IMR-90 (cell line): ENCODE results near the gene LRRC4. TPM values are rescaled to one million over a fixed set of nuclear protein-coding genes. Genes with fewer than 3 reads are reported as not detected.

ENCODE experiments used
- ATAC-seq: fragments of 200-7000 bp; cut with Tn5 transposase; 2 replicates; pipeline ENCODE4 v1.9.1; 2020; ENCODE audit warnings: low read depth, mild to moderate bottlenecking, moderate library complexity
- BruUV-seq: library from RNA; stranded (reverse); fragments of 400-500 nt; replicated peaks from 2 replicates; lab custom pipeline; 2021; lab: Mats Ljungman, UMichigan
- CTCF ChIA-PET: fragments of 300-600 bp; formaldehyde crosslinking; extraction: SDS; loops from one replicate; lab custom pipeline; 2021; ENCODE audit warnings: antibody characterized with exemption; lab: Yijun Ruan, JAX
- POLR2A ChIA-PET: fragments of 300-600 bp; sonication (Branson Sonifier 250); formaldehyde crosslinking; loops from one replicate; lab custom pipeline; 2022; ENCODE audit warnings: antibody characterized with exemption; ENCODE audit not compliant: unreplicated experiment; lab: Charles Lee
- DNase-seq: peaks from one replicate; pipeline ENCODE4 v3.0.0; 2013
- H2AFZ ChIP-seq: replicated peaks from 2 replicates; pipeline ENCODE3; 2013; ENCODE audit warnings: low read length, mild to moderate bottlenecking; ENCODE audit not compliant: poor library complexity
- H2AK5ac ChIP-seq: 2 replicates; pipeline ENCODE4 v1.6.1; 2013; ENCODE audit warnings: low read depth, low read length, inconsistent platforms
- H2AK9ac ChIP-seq: replicated peaks from 2 replicates; pipeline ENCODE3; 2013; ENCODE audit warnings: mild to moderate bottlenecking, low read depth, low read length, moderate library complexity; ENCODE audit not compliant: poor library complexity
- H2BK120ac ChIP-seq: 2 replicates; pipeline ENCODE4 v1.6.1; 2013; ENCODE audit warnings: low read depth, low read length, inconsistent platforms
- H2BK15ac ChIP-seq: 3 replicates; pipeline ENCODE4 v1.6.1; 2013; ENCODE audit warnings: low read depth, low read length, inconsistent platforms
- H2BK20ac ChIP-seq: 2 replicates; pipeline ENCODE4 v1.6.1; 2013; ENCODE audit warnings: low read depth, mild to moderate bottlenecking, inconsistent platforms, low read length, moderate library complexity
- H2BK5ac ChIP-seq: 2 replicates; pipeline ENCODE4 v1.6.1; 2013; ENCODE audit warnings: mild to moderate bottlenecking, low read depth, low read length, inconsistent platforms; ENCODE audit not compliant: poor library complexity, severe bottlenecking
- H3K14ac ChIP-seq: replicated peaks from 2 replicates; pipeline ENCODE4 v1.6.1; 2013; ENCODE audit warnings: low read depth, low read length, inconsistent platforms
- H3K18ac ChIP-seq: 2 replicates; pipeline ENCODE4 v1.6.1; 2013; ENCODE audit warnings: low read depth, low read length, control low read depth
- H3K23ac ChIP-seq: 2 replicates; pipeline ENCODE4 v1.6.1; 2013; ENCODE audit warnings: low read depth, low read length, inconsistent platforms
- H3K27ac ChIP-seq: 2 replicates; pipeline ENCODE4 v1.5.1; 2013; ENCODE audit warnings: mild to moderate bottlenecking, control low read depth, low read length; ENCODE audit not compliant: insufficient read depth
- H3K27me3 ChIP-seq: 2 replicates; pipeline ENCODE4 v1.6.1; 2013; ENCODE audit warnings: low read length; ENCODE audit not compliant: control insufficient read depth, insufficient read depth
- H3K36me3 ChIP-seq: 2 replicates; pipeline ENCODE4 v1.6.1; 2013; ENCODE audit warnings: low read length, mixed read lengths; ENCODE audit not compliant: control insufficient read depth, insufficient read depth
- H3K4ac ChIP-seq: 2 replicates; pipeline ENCODE4 v1.6.1; 2013; ENCODE audit warnings: low read depth, low read length, inconsistent platforms
- H3K4me1 ChIP-seq: 2 replicates; pipeline ENCODE4 v1.6.1; 2013; ENCODE audit warnings: low read length, mixed read lengths; ENCODE audit not compliant: control insufficient read depth, insufficient read depth
- H3K4me2 ChIP-seq: 2 replicates; pipeline ENCODE4 v1.6.1; 2013; ENCODE audit warnings: low read depth, mild to moderate bottlenecking, control low read depth, low read length, moderate library complexity
- H3K4me3 ChIP-seq: 2 replicates; pipeline ENCODE4 v1.5.1; 2013; ENCODE audit warnings: low read depth, mild to moderate bottlenecking, control low read depth, low read length, moderate library complexity; ENCODE audit not compliant: insufficient read depth
- H3K56ac ChIP-seq: 2 replicates; pipeline ENCODE4 v1.6.1; 2013; ENCODE audit warnings: low read length, inconsistent platforms; ENCODE audit not compliant: insufficient read depth; ENCODE audit errors: extremely low read depth
- H3K79me1 ChIP-seq, 2 experiments: 2 replicates each; pipeline ENCODE4 v1.6.1; 2013; ENCODE audit warnings: low read length in 2 of 2, inconsistent platforms in 1 of 2, low read depth in 1 of 2
- H3K9ac ChIP-seq: 2 replicates; pipeline ENCODE4 v1.6.1; 2013; ENCODE audit warnings: low read depth, low read length, control low read depth
- H3K9me1 ChIP-seq: 2 replicates; pipeline ENCODE4 v1.6.1; 2013; ENCODE audit warnings: low read length, inconsistent platforms; ENCODE audit not compliant: insufficient read depth
- H3K9me3 ChIP-seq: 2 replicates; pipeline ENCODE4 v1.6.1; 2013; ENCODE audit warnings: low read length; ENCODE audit not compliant: control insufficient read depth, insufficient read depth
- H4K20me1 ChIP-seq: 2 replicates; pipeline ENCODE4 v1.6.1; 2013; ENCODE audit warnings: low read length, inconsistent platforms; ENCODE audit not compliant: insufficient read depth
- H4K5ac ChIP-seq: 2 replicates; pipeline ENCODE4 v1.6.1; 2013; ENCODE audit warnings: mild to moderate bottlenecking, low read depth, low read length, control low read depth
- H4K8ac ChIP-seq, 2 experiments: 2 replicates each; pipeline ENCODE4 v1.6.1; 2013; ENCODE audit warnings: low read depth in 2 of 2, low read length in 2 of 2, control low read depth in 1 of 2, inconsistent platforms in 1 of 2
- H4K91ac ChIP-seq: 2 replicates; pipeline ENCODE4 v1.6.1; 2013; ENCODE audit warnings: low read depth, low read length, inconsistent platforms; ENCODE audit not compliant: insufficient read depth
- CEBPB ChIP-seq: IDR thresholded peaks from 2 replicates; pipeline ENCODE4 v1.6.1; 2012; ENCODE audit warnings: low read depth, low read length, improper control_type of control experiment
- MAFK ChIP-seq: IDR thresholded peaks from 2 replicates; pipeline ENCODE4 v1.6.1; 2012; ENCODE audit warnings: low read depth, low read length, improper control_type of control experiment
- RAD21 ChIP-seq: IDR thresholded peaks from 2 replicates; pipeline ENCODE4 v1.6.1; 2012; ENCODE audit warnings: low read length, improper control_type of control experiment
- SMC3 ChIP-seq: fragments of 150-350 bp; IDR thresholded peaks from 2 replicates; pipeline ENCODE4 v1.6.1; 2016; ENCODE audit warnings: low read depth, mild to moderate bottlenecking, antibody characterized with exemption, low read length, moderate library complexity
- WGBS, 2 experiments: methylation state at CpG; one replicate each; pipeline versions ENCODE4 v1.1.5 to v1.1.7; 2013; ENCODE audit warnings: missing lambda C conversion rate in 2 of 2; ENCODE audit not compliant: insufficient read length in 1 of 2; ENCODE audit errors: extremely low coverage in 2 of 2; 5-methylcytosine and 5-hydroxymethylcytosine counted together
- dilution Hi-C: fragments of 300-500 bp; cut with HindIII; formaldehyde crosslinking; loops from one replicate; pipeline ENCODE4 v1.14.3; 2018; ENCODE audit warnings: low sequenced_read_pairs; ENCODE audit not compliant: unreplicated experiment
- in situ Hi-C: fragments of 300-500 bp; cut with MboI; formaldehyde crosslinking; loops from 3 replicates; pipeline ENCODE4 v1.14.3; 2019; ENCODE audit warnings: low sequenced_read_pairs, inconsistent platforms, mixed read lengths
- intact Hi-C: fragments of 100-400 bp; cut with micrococcal nuclease; formaldehyde crosslinking; loops from 2 replicates; pipeline ENCODE4 v1.10.0; 2022
- polyA plus RNA-seq, 3 experiments: library from polyadenylated mRNA; depleted of rRNA; stranded (reverse); fragments of >200 nt; gene quantifications; 2 replicates each; pipeline ENCODE4 v1.2.3, GENCODE V29; 2012; ENCODE audit warnings: low replicate concordance in 1 of 3
- total RNA-seq: library from RNA; depleted of rRNA; stranded (reverse); fragments of >200 nt; gene quantifications from 2 replicates; pipeline ENCODE4 v1.2.3, GENCODE V29; 2012
- TF ChIP-seq, protein P1 (sequence below): conservative IDR thresholded peaks from 2 replicates; pipeline ENCODE4 v1.5.1; 2012; ENCODE audit warnings: mild to moderate bottlenecking, low read depth, low read length, improper control_type of control experiment

LRRC4 gene
- total and polyA plus RNA-seq, 2 of the 4 experiments (the other 2 are of a cell fraction), result 0.54 to 0.55 TPM

- Histone ChIP-seq H3K18ac (no peak overlapping the region), H2BK120ac (no peak overlapping the region), H2BK5ac (no peak overlapping the region), H2BK20ac (no peak overlapping the region), H3K9me1 (peaks cover 17% of the 10 kb centered on the region), H2BK15ac (no peak overlapping the region), H3K27ac (no peak overlapping the region), H3K4me1 (peaks cover 5% of the 10 kb centered on the region; the same call in 1 of the 2 replicates), H4K91ac (no peak overlapping the region), H3K9ac (no peak overlapping the region), H2AK9ac (no peak overlapping the region), H2AFZ (no peak overlapping the region), H3K27me3 (no peaks in the 10 kb centered on the region), H4K5ac (no peak overlapping the region), H4K8ac (no peak overlapping the region), H3K56ac (no peak overlapping the region), H4K20me1 (peaks cover 33% of the 10 kb centered on the region), H3K79me1 (peaks cover 34 to 70% of the 10 kb centered on the region in 2 experiments), H2AK5ac (no peak overlapping the region), H3K4ac (no peak overlapping the region), H3K23ac (no peak overlapping the region), H3K9me3 (no peaks in the 10 kb centered on the region), H3K36me3 (peaks cover 9% of the 10 kb centered on the region; the same call in 1 of the 2 replicates), H3K14ac (no peak overlapping the region), H3K4me2 (no peak overlapping the region), H3K4me3 (no peak overlapping the region)
- no peak for ATAC-seq
- TF ChIP-seq SMC3, result no peak
- peak; percentile 26; the same call in 1 of the 2 replicates for TF ChIP-seq RAD21
- no peak for TF ChIP-seq MAFK
- TF ChIP-seq CEBPB, result no peak
- TF ChIP-seq, protein P1, sequence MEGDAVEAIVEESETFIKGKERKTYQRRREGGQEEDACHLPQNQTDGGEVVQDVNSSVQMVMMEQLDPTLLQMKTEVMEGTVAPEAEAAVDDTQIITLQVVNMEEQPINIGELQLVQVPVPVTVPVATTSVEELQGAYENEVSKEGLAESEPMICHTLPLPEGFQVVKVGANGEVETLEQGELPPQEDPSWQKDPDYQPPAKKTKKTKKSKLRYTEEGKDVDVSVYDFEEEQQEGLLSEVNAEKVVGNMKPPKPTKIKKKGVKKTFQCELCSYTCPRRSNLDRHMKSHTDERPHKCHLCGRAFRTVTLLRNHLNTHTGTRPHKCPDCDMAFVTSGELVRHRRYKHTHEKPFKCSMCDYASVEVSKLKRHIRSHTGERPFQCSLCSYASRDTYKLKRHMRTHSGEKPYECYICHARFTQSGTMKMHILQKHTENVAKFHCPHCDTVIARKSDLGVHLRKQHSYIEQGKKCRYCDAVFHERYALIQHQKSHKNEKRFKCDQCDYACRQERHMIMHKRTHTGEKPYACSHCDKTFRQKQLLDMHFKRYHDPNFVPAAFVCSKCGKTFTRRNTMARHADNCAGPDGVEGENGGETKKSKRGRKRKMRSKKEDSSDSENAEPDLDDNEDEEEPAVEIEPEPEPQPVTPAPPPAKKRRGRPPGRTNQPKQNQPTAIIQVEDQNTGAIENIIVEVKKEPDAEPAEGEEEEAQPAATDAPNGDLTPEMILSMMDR, result 0 out of 2 replicates have a peak, but pooled peaks have one; percentile 12
- intact Hi-C loops (no loop called here), dilution Hi-C loops (no loop called here), in situ Hi-C loops (no loop called here)
- WGBS, 2 experiments, result 100% methylated on average over 2 of the region's 7 CpGs; no CpG with 5 or more reads in 1 of the 2 experiments
- BruUV-seq, result no TSS peak
- DNase-seq, result no peak
- ChIA-PET CTCF (interaction anchor here (1.8 kb wide), 1 partner anchor 9 kb away, joined by 4 read pairs; no protein-coding TSS in a partner anchor), POLR2A (no interaction called here)
Measured at GRCh38 chr7:128010391-128011127, 20.7 kb downstream of the LRRC4 start.
